A549 (cell line): ENCODE results near the gene C1orf21. TPM values are rescaled to one million over a fixed set of nuclear protein-coding genes. Genes with fewer than 3 reads are reported as not detected.

Source experiments
- ATAC-seq, 2 experiments: fragments of 200-7000 bp in 1 of 2; fragments of >200 bp in 1 of 2; cut with Nextera tagmentation in 1 of 2; cut with Tn5 transposase in 1 of 2; 3 replicates each; pipeline versions ENCODE4 v1.8.0 to v1.9.1; 2018 to 2020; ENCODE audit warnings: mild to moderate bottlenecking in 1 of 2, moderate library complexity in 1 of 2
- CTCF ChIA-PET: fragments of 300-600 bp; sonication (Branson Sonifier 250); formaldehyde crosslinking; extraction: SDS; loops from one replicate; lab custom pipeline; 2021; ENCODE audit warnings: antibody characterized with exemption, inconsistent platforms; lab: Yijun Ruan, JAX
- POLR2A ChIA-PET: fragments of 350-600 bp; formaldehyde crosslinking; extraction: SDS; loops from one replicate; lab custom pipeline; 2021; ENCODE audit warnings: antibody characterized with exemption, inconsistent platforms; lab: Yijun Ruan, JAX
- DNase-seq, 2 experiments: peaks; one replicate each; pipeline versions ENCODE4 v3.0.0 to v3.0.0-alpha.2; 2011 to 2016; ENCODE audit warnings: low read depth in 1 of 2, low spot score in 1 of 2
- FAIRE-seq: peaks from 2 replicates; lab custom pipeline; 2011; peaks lifted over from hg19 to GRCh38; lab: Jason Lieb, UNC
- H3K27ac ChIP-seq, 2 experiments: fragments of >200 bp; sonication (Bioruptor Twin); formaldehyde crosslinking; 3 replicates each; pipeline ENCODE4 v1.5.1; 2016 to 2017
- H3K4me1 ChIP-seq: fragments of >200 bp; sonication (Bioruptor Twin); formaldehyde crosslinking; 3 replicates; pipeline ENCODE4 v1.6.1; 2016
- H3K4me2 ChIP-seq: fragments of >200 bp; sonication (Bioruptor Twin); formaldehyde crosslinking; 3 replicates; pipeline ENCODE4 v1.6.1; 2016
- H3K4me3 ChIP-seq: fragments of >200 bp; sonication (Bioruptor Twin); formaldehyde crosslinking; 3 replicates; pipeline ENCODE4 v1.5.1; 2016
- H3K9me3 ChIP-seq: fragments of >200 bp; sonication (Bioruptor Twin); formaldehyde crosslinking; 3 replicates; pipeline ENCODE4 v1.6.1; 2016
- CBX8 ChIP-seq: fragments of 200-600 bp; sonication (generic); IDR thresholded peaks from 2 replicates; pipeline ENCODE4 v1.6.1; 2016
- CEBPB ChIP-seq, 2 experiments: fragments of >200 bp in 1 of 2; sonication (Bioruptor Twin) in 1 of 2; formaldehyde crosslinking in 1 of 2; IDR thresholded peaks; 2 replicates each; pipeline ENCODE4 v1.6.1; 2012 to 2016
- CHD2 ChIP-seq: fragments of 150-350 bp; IDR thresholded peaks from 2 replicates; pipeline ENCODE4 v1.6.1; 2014; ENCODE audit warnings: low read length; ENCODE audit not compliant: partially characterized antibody
- CHD4 ChIP-seq: fragments of 200-600 bp; sonication (generic); IDR thresholded peaks from 2 replicates; pipeline ENCODE4 v1.6.1; 2016; ENCODE audit warnings: antibody characterized with exemption, mild to moderate bottlenecking, borderline replicate concordance
- EHF ChIP-seq: fragments of 250-450 bp; sonication (Bioruptor Pico); IDR thresholded peaks from 2 replicates; pipeline ENCODE4 v1.5.0; 2020; ENCODE audit warnings: mild to moderate bottlenecking
- EP300 ChIP-seq, 2 experiments: fragments of >200 bp; sonication (Bioruptor Twin); formaldehyde crosslinking; IDR thresholded peaks; 2 replicates in 1 of 2; 3 replicates in 1 of 2; pipeline ENCODE4 v1.6.1; 2016 to 2017
- ESRRA ChIP-seq: fragments of 150-350 bp; IDR thresholded peaks from 2 replicates; pipeline ENCODE4 v1.6.1; 2014; ENCODE audit warnings: mild to moderate bottlenecking, low read length, borderline replicate concordance
- FOSB ChIP-seq: fragments of 250-450 bp; sonication (Bioruptor Pico); IDR thresholded peaks from 2 replicates; pipeline ENCODE4 v1.5.0; 2020; ENCODE audit warnings: mild to moderate bottlenecking, moderate library complexity
- FOXS1 ChIP-seq: fragments of 250-450 bp; sonication (Bioruptor Pico); IDR thresholded peaks from 2 replicates; pipeline ENCODE4 v1.5.0; 2020; ENCODE audit warnings: mild to moderate bottlenecking, moderate library complexity
- GATA3 ChIP-seq: IDR thresholded peaks from 2 replicates; pipeline ENCODE4 v1.6.1; 2012; ENCODE audit warnings: borderline replicate concordance
- HOXB5 ChIP-seq: fragments of 250-450 bp; sonication (Bioruptor Pico); IDR thresholded peaks from 2 replicates; pipeline ENCODE4 v1.5.0; 2020; ENCODE audit warnings: mild to moderate bottlenecking, moderate library complexity
- KDM5A ChIP-seq: fragments of 200-600 bp; sonication (generic); IDR thresholded peaks from 2 replicates; pipeline ENCODE4 v1.6.1; 2016; ENCODE audit warnings: antibody characterized with exemption, mild to moderate bottlenecking
- MAFK ChIP-seq: fragments of 450-650 bp; IDR thresholded peaks from 2 replicates; pipeline ENCODE4 v1.6.1; 2014; ENCODE audit not compliant: partially characterized antibody
- MYC ChIP-seq: IDR thresholded peaks from 2 replicates; pipeline ENCODE4 v1.6.1; 2012; ENCODE audit warnings: mild to moderate bottlenecking, inconsistent platforms, low read length, improper control_type of control experiment, borderline replicate concordance
- RAD21 ChIP-seq, 2 experiments: fragments of >200 bp in 1 of 2; sonication (Bioruptor Twin) in 1 of 2; formaldehyde crosslinking in 1 of 2; IDR thresholded peaks in 1 of 2; conservative IDR thresholded peaks in 1 of 2; 2 replicates in 1 of 2; 3 replicates in 1 of 2; pipeline ENCODE4 v1.6.1; 2012 to 2018; ENCODE audit warnings: inconsistent platforms in 1 of 2
- RNF2 ChIP-seq: fragments of 200-600 bp; sonication (generic); IDR thresholded peaks from 2 replicates; pipeline ENCODE4 v1.6.1; 2016; ENCODE audit warnings: low read depth, mild to moderate bottlenecking, antibody characterized with exemption, moderate library complexity, borderline replicate concordance
- TP53 ChIP-seq: fragments of 250-450 bp; sonication (Bioruptor Pico); IDR thresholded peaks from 2 replicates; pipeline ENCODE4 v1.5.0; 2021; ENCODE audit warnings: mild to moderate bottlenecking, moderate library complexity
- ZFP36 ChIP-seq: fragments of 450-650 bp; IDR thresholded peaks from 2 replicates; pipeline ENCODE4 v1.6.1; 2014; ENCODE audit warnings: borderline replicate concordance; ENCODE audit not compliant: partially characterized antibody
- ZNF302 ChIP-seq: fragments of 250-450 bp; sonication (Bioruptor Pico); IDR thresholded peaks from 2 replicates; pipeline ENCODE4 v1.9.0; 2021; ENCODE audit warnings: inconsistent platforms, mild to moderate bottlenecking, moderate library complexity
- WGBS: methylation state at CpG from one replicate; pipeline ENCODE4 v1.1.6; 2017; ENCODE audit errors: missing lambda C conversion rate; 5-methylcytosine and 5-hydroxymethylcytosine counted together
- polyA plus RNA-seq, 4 experiments: library from polyadenylated mRNA; depleted of rRNA in 3 of 4; stranded (reverse); fragments of >200 nt; fragmentation: RNase III in 1 of 4; extraction: RNeasy Plus Mini Kit Qiagen cat#74134 plus additional on column Dnase treatment in 1 of 4; gene quantifications; 2 replicates in 3 of 4; 3 replicates in 1 of 4; pipeline ENCODE4 v1.2.3, GENCODE V29; 2011 to 2017
- TF ChIP-seq, protein P1 (sequence below): IDR thresholded peaks from 2 replicates; pipeline ENCODE4 v1.6.1; 2012; ENCODE audit warnings: low read depth, borderline replicate concordance
- TF ChIP-seq, protein P2 (sequence below): fragments of 450-650 bp; IDR thresholded peaks from 2 replicates; pipeline ENCODE4 v1.6.1; 2014; ENCODE audit warnings: antibody characterized with exemption
- TF ChIP-seq, protein P3 (sequence below): fragments of >200 bp; sonication (Bioruptor Twin); formaldehyde crosslinking; IDR thresholded peaks from 3 replicates; pipeline ENCODE4 v1.6.1; 2016
- TF ChIP-seq, protein P4 (sequence below): fragments of 250-450 bp; sonication (Bioruptor Pico); IDR thresholded peaks from 2 replicates; pipeline ENCODE4 v1.5.0; 2021; ENCODE audit warnings: mild to moderate bottlenecking, moderate library complexity, borderline replicate concordance
- TF ChIP-seq, protein P5 (sequence below): IDR thresholded peaks from 2 replicates; pipeline ENCODE4 v1.6.1; 2012
- TF ChIP-seq, protein P6 (sequence below): fragments of >200 bp; sonication (Bioruptor Twin); formaldehyde crosslinking; IDR thresholded peaks from 2 replicates; pipeline ENCODE4 v1.6.1; 2016
- TF ChIP-seq, protein P7 (sequence below): fragments of 200-600 bp; sonication (generic); IDR thresholded peaks from 2 replicates; pipeline ENCODE4 v1.6.1; 2016; ENCODE audit warnings: antibody characterized with exemption, mild to moderate bottlenecking, moderate library complexity

The C1orf21 gene
- polyA plus RNA-seq, 2 of the 4 experiments (the other 2 are of a cell fraction): 11.4 to 11.6 TPM

DNA sequence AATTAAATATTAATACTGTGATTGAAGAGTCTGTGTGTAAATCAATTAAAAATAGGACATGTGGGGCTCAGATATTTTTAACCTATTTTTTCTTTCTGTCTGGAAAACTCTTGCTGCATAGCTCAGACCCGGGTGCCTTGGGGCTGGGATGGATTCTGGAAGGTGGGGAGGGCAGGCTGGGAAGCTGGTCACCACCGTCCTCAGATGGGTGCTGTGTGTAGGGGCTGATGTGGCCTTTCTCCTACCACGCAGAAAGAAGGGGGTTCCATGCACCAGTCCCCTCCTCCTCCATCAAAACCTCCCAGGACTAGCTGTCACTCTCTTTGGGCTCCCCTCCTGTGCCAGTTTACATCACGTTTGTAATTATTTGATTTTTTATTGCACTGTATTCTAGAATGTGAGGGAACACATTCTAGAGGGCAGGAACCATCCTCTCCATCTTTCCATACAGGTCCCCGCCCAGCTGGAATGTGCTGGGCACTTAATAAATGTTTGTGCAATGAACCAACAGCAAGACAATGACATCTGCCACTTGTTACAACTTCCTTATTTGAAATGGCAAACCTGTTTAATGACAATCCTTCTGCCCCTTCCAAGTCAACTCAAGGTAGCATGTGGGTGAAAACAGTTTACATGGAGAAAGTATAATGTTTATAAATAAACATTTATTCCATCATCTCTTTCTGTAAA lies 263.5 kb downstream of the C1orf21 start:
- Histone ChIP-seq H3K4me2 (no peak overlapping the region), H3K27ac (no peak overlapping the region)
- CTCF ChIA-PET: interaction anchor here (1.0 kb wide), 1 partner anchor 14 kb away, joined by 7 read pairs; no protein-coding TSS in a partner anchor
- FAIRE-seq: no peak
- TF ChIP-seq, protein P1, sequence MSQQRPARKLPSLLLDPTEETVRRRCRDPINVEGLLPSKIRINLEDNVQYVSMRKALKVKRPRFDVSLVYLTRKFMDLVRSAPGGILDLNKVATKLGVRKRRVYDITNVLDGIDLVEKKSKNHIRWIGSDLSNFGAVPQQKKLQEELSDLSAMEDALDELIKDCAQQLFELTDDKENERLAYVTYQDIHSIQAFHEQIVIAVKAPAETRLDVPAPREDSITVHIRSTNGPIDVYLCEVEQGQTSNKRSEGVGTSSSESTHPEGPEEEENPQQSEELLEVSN: no peak
- TF ChIP-seq, protein P2, sequence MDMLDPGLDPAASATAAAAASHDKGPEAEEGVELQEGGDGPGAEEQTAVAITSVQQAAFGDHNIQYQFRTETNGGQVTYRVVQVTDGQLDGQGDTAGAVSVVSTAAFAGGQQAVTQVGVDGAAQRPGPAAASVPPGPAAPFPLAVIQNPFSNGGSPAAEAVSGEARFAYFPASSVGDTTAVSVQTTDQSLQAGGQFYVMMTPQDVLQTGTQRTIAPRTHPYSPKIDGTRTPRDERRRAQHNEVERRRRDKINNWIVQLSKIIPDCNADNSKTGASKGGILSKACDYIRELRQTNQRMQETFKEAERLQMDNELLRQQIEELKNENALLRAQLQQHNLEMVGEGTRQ: no peak
- TF ChIP-seq CHD2: no peak
- no peak for TF ChIP-seq RNF2
- TF ChIP-seq, protein P3, sequence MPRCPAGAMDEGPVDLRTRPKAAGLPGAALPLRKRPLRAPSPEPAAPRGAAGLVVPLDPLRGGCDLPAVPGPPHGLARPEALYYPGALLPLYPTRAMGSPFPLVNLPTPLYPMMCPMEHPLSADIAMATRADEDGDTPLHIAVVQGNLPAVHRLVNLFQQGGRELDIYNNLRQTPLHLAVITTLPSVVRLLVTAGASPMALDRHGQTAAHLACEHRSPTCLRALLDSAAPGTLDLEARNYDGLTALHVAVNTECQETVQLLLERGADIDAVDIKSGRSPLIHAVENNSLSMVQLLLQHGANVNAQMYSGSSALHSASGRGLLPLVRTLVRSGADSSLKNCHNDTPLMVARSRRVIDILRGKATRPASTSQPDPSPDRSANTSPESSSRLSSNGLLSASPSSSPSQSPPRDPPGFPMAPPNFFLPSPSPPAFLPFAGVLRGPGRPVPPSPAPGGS: no peak
- TF ChIP-seq, protein P4, sequence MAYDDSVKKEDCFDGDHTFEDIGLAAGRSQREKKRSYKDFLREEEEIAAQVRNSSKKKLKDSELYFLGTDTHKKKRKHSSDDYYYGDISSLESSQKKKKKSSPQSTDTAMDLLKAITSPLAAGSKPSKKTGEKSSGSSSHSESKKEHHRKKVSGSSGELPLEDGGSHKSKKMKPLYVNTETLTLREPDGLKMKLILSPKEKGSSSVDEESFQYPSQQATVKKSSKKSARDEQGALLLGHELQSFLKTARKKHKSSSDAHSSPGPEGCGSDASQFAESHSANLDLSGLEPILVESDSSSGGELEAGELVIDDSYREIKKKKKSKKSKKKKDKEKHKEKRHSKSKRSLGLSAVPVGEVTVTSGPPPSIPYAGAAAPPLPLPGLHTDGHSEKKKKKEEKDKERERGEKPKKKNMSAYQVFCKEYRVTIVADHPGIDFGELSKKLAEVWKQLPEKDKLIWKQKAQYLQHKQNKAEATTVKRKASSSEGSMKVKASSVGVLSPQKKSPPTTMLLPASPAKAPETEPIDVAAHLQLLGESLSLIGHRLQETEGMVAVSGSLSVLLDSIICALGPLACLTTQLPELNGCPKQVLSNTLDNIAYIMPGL (CRISPR knock-in tag): no peak
- no peak for TF ChIP-seq RAD21 (conservative IDR thresholded peaks at IDR 0.05 in 1 of 2, IDR thresholded peaks at IDR 0.05 in 1 of 2)
- no peak for TF ChIP-seq MYC
- no peak for TF ChIP-seq CEBPB (IDR thresholded peaks at IDR 0.05)
- no peak for TF ChIP-seq KDM5A
- TF ChIP-seq, all 56 proteins: peak for 0
- DNase-seq (no peak), ATAC-seq (no peak)
- POLR2A ChIA-PET: no interaction called here
- WGBS: 28% methylated on average over 5 of the region's 5 CpGs
- no peaks in the 10 kb centered on the region for H3K4me1 ChIP-seq
- H3K9me3 ChIP-seq: peaks cover 8% of the 10 kb centered on the region; the same call in 2 of the 3 replicates
- no peak overlapping the region for H3K4me3 ChIP-seq

DNA sequence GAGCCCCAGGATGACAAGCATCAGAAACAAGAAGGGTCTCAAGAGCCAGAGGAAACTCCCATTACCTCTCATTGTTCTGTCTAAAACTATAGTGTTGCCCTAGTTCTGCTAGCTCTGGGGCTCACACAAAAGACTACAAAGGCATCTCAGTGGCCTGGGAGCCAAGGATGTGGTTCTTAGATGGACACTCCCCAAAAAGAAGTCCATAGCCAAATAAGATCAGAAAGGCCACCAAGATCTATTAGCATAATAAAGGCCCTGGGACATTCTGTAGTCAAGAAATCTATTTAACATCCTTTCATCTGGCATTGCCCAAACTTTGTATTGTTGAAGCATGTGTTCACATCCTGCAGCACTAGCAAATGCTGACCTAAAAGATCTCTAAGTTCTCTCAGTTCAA lies 268.4 kb downstream of the C1orf21 start:
- ATAC-seq (no peak), DNase-seq (no peak), FAIRE-seq (no peak)
- ChIA-PET POLR2A (no interaction called here), CTCF (interaction anchor here (0.6 to 5.4 kb wide), 3 partner anchors 9 to 271 kb away, joined by 3 to 53 read pairs (median 3); no protein-coding TSS in a partner anchor)
- H3K4me1 ChIP-seq: no peaks in the 10 kb centered on the region
- TF ChIP-seq, protein P3: no peak
- TF ChIP-seq TP53 (CRISPR knock-in tag): no peak
- TF ChIP-seq GATA3: no peak
- no peak for TF ChIP-seq RAD21 (conservative IDR thresholded peaks at IDR 0.05 in 1 of 2, IDR thresholded peaks at IDR 0.05 in 1 of 2)
- no peak for TF ChIP-seq CBX8
- TF ChIP-seq MAFK: no peak
- TF ChIP-seq ZNF302 (CRISPR knock-in tag): no peak
- TF ChIP-seq, protein P5, sequence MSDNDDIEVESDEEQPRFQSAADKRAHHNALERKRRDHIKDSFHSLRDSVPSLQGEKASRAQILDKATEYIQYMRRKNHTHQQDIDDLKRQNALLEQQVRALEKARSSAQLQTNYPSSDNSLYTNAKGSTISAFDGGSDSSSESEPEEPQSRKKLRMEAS: no peak
- TF ChIP-seq ZFP36: no peak
- no peak for TF ChIP-seq HOXB5
- TF ChIP-seq ESRRA: no peak
- TF ChIP-seq FOXS1 (CRISPR knock-in tag): no peak
- no peak for TF ChIP-seq CHD4
- TF ChIP-seq FOSB: no peak
- TF ChIP-seq, protein P6, sequence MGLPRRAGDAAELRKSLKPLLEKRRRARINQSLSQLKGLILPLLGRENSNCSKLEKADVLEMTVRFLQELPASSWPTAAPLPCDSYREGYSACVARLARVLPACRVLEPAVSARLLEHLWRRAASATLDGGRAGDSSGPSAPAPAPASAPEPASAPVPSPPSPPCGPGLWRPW: no peak
- TF ChIP-seq, protein P7, sequence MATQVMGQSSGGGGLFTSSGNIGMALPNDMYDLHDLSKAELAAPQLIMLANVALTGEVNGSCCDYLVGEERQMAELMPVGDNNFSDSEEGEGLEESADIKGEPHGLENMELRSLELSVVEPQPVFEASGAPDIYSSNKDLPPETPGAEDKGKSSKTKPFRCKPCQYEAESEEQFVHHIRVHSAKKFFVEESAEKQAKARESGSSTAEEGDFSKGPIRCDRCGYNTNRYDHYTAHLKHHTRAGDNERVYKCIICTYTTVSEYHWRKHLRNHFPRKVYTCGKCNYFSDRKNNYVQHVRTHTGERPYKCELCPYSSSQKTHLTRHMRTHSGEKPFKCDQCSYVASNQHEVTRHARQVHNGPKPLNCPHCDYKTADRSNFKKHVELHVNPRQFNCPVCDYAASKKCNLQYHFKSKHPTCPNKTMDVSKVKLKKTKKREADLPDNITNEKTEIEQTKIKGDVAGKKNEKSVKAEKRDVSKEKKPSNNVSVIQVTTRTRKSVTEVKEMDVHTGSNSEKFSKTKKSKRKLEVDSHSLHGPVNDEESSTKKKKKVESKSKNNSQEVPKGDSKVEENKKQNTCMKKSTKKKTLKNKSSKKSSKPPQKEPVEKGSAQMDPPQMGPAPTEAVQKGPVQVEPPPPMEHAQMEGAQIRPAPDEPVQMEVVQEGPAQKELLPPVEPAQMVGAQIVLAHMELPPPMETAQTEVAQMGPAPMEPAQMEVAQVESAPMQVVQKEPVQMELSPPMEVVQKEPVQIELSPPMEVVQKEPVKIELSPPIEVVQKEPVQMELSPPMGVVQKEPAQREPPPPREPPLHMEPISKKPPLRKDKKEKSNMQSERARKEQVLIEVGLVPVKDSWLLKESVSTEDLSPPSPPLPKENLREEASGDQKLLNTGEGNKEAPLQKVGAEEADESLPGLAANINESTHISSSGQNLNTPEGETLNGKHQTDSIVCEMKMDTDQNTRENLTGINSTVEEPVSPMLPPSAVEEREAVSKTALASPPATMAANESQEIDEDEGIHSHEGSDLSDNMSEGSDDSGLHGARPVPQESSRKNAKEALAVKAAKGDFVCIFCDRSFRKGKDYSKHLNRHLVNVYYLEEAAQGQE: no peak
- no peak for TF ChIP-seq EHF (CRISPR knock-in tag)
- TF ChIP-seq EP300 (IDR thresholded peaks at IDR 0.05): no peak
- no peaks in the 10 kb centered on the region for H3K9me3 ChIP-seq
- no peak overlapping the region for H3K4me2 ChIP-seq
- H3K27ac ChIP-seq: no peak overlapping the region
- H3K4me3 ChIP-seq: no peak overlapping the region
